Sigmoid colon (tissue), 7 donors: Measurements from ENCODE around the gene DMBT1. TPM values are rescaled to one million over a fixed set of nuclear protein-coding genes. Genes with fewer than 3 reads are reported as not detected.
A peak's percentile ranks its signal among the peaks of the same experiment; 100 is the strongest.

Source experiments
- DNase-seq: peaks from one replicate; pipeline ENCODE4 v3.0.0-alpha.2; 2019
- H3K27ac ChIP-seq, 4 donors: fragments of 200-600 bp; sonication (generic); one replicate each; pipeline ENCODE4 v1.5.1; 2016 to 2019; ENCODE audit warnings: mild to moderate bottlenecking in 1 of 4
- H3K27me3 ChIP-seq, 3 donors: fragments of 200-600 bp; sonication (generic); one replicate each; pipeline ENCODE4 v1.5.1; 2019; ENCODE audit warnings: mild to moderate bottlenecking in 1 of 3
- H3K36me3 ChIP-seq, 4 donors: fragments of 200-600 bp; sonication (generic); one replicate each; pipeline ENCODE4 v1.5.1; 2016 to 2019
- H3K4me1 ChIP-seq, 4 donors: fragments of 200-600 bp; sonication (generic); one replicate each; pipeline ENCODE4 v1.5.1; 2017 to 2019
- H3K4me3 ChIP-seq, 4 donors: fragments of 200-600 bp; sonication (generic); one replicate each; pipeline ENCODE4 v1.5.1; 2017 to 2019; ENCODE audit warnings: mild to moderate bottlenecking in 2 of 4, moderate library complexity in 1 of 4
- H3K9me3 ChIP-seq, 4 donors: fragments of 200-600 bp in 3 of 4; sonication (generic) in 3 of 4; one replicate each; pipeline versions ENCODE4 v1.5.1 to v1.6.1; 2013 to 2019
- EP300 ChIP-seq, 4 donors: sonication (generic); formaldehyde crosslinking; IDR thresholded peaks; one replicate each; pipeline ENCODE4 v1.6.1; 2017; ENCODE audit warnings: antibody characterized with exemption in 4 of 4
- POLR2A ChIP-seq, 2 donors: fragments of 450-650 bp; IDR thresholded peaks; one replicate each; pipeline ENCODE4 v1.6.1; 2016; ENCODE audit warnings: antibody characterized with exemption in 2 of 2, mild to moderate bottlenecking in 2 of 2, moderate library complexity in 2 of 2
- POLR2AphosphoS5 ChIP-seq, 4 donors: sonication (generic); formaldehyde crosslinking; IDR thresholded peaks; one replicate each; pipeline ENCODE4 v1.6.1; 2017; ENCODE audit warnings: antibody characterized with exemption in 4 of 4
- WGBS, 2 donors: extraction: QIAGEN DNeasy Blood & Tissue Kit; methylation state at CpG; one replicate each; pipeline ENCODE4 v1.1.7; 2013; 5-methylcytosine and 5-hydroxymethylcytosine counted together
- intact Hi-C: fragments of 100-400 bp; cut with DNase I; formaldehyde crosslinking; loops from one replicate; pipeline ENCODE4 v1.15.1; 2023
- polyA plus RNA-seq, 3 donors: library from polyadenylated mRNA; stranded (reverse); fragments of 200-250 nt; gene quantifications; one replicate each; pipeline ENCODE4 v1.2.3, GENCODE V29; 2013
- total RNA-seq, 4 donors: library from RNA; depleted of rRNA; stranded (reverse); fragments of >200 nt; gene quantifications; one replicate each; pipeline ENCODE4 v1.1.0, GENCODE V29; 2016
- TF ChIP-seq, protein P1 (sequence below), 4 experiments: fragments of 450-650 bp in 3 of 4; fragments of 200-600 bp in 1 of 4; IDR thresholded peaks; one replicate each; pipeline ENCODE4 v1.5.1; 2016 to 2019; ENCODE audit warnings: antibody characterized with exemption in 4 of 4, mild to moderate bottlenecking in 3 of 4, moderate library complexity in 2 of 4
- donor health status: healthy with polysubstance abuse.
- donor health status: Bipolar disorder and iron deficiency.
- donor health status: healthy.

DMBT1 gene
- total and polyA plus RNA-seq, 7 donors: under 0.01 to 677 (median 1.2) TPM; not detected in 2

DNA sequence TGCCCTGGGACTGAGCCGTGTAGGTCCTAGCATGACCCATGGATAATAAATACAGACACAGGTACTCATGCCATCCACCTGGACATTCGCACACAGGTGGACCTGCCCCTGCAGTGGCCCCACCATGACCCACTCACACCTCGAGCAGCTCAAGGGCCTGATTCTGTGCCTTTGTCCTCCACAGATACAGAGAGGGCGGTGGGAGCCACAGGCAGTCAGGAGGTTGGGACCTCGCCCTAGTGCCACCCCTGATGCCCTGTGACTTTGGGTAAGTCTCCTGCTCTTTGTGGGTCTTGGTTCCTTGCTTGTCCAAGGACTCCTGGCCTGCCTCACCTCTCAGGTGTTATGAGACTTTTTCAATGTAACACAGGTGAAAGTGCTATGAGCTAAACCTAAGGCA is 96.2 kb downstream of the DMBT1 start:
- intact Hi-C loops: no loop called here
- no peak for TF ChIP-seq EP300 (IDR thresholded peaks at IDR 0.05)
- TF ChIP-seq, protein P1, sequence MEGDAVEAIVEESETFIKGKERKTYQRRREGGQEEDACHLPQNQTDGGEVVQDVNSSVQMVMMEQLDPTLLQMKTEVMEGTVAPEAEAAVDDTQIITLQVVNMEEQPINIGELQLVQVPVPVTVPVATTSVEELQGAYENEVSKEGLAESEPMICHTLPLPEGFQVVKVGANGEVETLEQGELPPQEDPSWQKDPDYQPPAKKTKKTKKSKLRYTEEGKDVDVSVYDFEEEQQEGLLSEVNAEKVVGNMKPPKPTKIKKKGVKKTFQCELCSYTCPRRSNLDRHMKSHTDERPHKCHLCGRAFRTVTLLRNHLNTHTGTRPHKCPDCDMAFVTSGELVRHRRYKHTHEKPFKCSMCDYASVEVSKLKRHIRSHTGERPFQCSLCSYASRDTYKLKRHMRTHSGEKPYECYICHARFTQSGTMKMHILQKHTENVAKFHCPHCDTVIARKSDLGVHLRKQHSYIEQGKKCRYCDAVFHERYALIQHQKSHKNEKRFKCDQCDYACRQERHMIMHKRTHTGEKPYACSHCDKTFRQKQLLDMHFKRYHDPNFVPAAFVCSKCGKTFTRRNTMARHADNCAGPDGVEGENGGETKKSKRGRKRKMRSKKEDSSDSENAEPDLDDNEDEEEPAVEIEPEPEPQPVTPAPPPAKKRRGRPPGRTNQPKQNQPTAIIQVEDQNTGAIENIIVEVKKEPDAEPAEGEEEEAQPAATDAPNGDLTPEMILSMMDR (IDR thresholded peaks at IDR 0.05): no peak
- TF ChIP-seq POLR2AphosphoS5 (IDR thresholded peaks at IDR 0.05): no peak
- TF ChIP-seq POLR2A (IDR thresholded peaks at IDR 0.05): no peak
- peak; percentile 39 for DNase-seq

DNA sequence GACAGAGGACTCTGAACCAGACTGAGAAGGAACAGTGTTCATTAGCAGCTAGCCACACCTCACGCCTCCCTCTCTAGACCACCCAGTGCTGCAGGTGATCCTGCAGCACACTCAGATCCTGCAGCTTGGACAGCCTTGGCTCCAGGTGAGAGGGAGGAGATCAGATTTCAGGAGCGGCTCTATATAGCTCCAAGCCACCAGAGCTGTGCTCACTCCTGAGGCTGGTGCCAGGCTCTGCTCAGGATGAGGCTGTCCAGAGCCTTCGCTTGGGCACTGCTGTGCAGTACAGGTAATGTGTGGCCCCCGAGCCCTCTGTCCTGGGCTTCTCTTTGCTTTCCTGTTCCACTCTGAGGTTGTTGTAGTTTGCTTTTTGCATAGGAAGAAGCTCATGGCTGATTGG is 96.7 kb downstream of the DMBT1 start:
- WGBS, 2 donors: 67 to 68% methylated on average over 4 of the region's 4 CpGs
- TF ChIP-seq POLR2AphosphoS5 (IDR thresholded peaks at IDR 0.05) (peak in 1 of 4 donors; percentile 32), EP300 (IDR thresholded peaks at IDR 0.05) (no peak)
- DNase-seq: peak; percentile 42

More for the DNA sequence above, 96.2 kb downstream of the DMBT1 start:
- peak overlapping the region in 3 of 4 donors; percentile 42 to 71 (median 55) for H3K27ac ChIP-seq
- peaks cover 0 to 27% (median 10%) of the 10 kb centered on the region in 4 donors for H3K4me1 ChIP-seq
- 79 to 85% methylated on average over 5 of the region's 5 CpGs for WGBS, 2 donors
- no peaks in the 10 kb centered on the region for H3K27me3 ChIP-seq
- H3K36me3 ChIP-seq: no peaks in the 10 kb centered on the region
- H3K4me3 ChIP-seq: no peak overlapping the region
- H3K9me3 ChIP-seq: no peaks in the 10 kb centered on the region

DNA sequence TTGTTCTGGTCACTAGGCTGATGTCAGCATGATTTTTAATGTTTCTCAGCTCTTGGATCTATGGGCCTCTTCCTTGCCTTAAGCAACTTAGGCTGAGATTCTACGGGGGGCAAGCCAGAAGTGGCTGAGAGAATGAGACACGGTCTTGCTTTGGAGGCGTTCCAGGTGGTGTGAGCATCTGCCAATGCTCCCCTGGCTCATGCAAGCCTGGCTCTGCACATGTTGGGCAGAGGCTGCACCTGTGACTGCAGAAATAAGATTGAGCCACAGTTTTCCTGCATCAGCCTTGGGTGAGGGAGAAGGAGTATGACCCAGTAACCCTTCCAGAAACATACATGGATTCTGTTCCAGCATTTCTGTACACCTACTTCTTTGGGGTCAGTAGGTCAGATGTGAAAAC is 97.2 kb downstream of the DMBT1 start:
- TF ChIP-seq POLR2AphosphoS5 (IDR thresholded peaks at IDR 0.05) (no peak), EP300 (IDR thresholded peaks at IDR 0.05) (no peak), POLR2A (IDR thresholded peaks at IDR 0.05) (no peak)
- TF ChIP-seq, protein P1 (IDR thresholded peaks at IDR 0.05): no peak
- WGBS, 2 donors: 55 to 72% methylated on average over 3 of the region's 3 CpGs
- DNase-seq: peak; percentile 17
- peak overlapping the region in 1 of 4 donors; percentile 71 for H3K27ac ChIP-seq
- no peaks in the 10 kb centered on the region for H3K9me3 ChIP-seq
- intact Hi-C loops: no loop called here
- H3K4me3 ChIP-seq: no peak overlapping the region
- no peaks in the 10 kb centered on the region for H3K27me3 ChIP-seq
- peaks cover 0 to 27% (median 10%) of the 10 kb centered on the region in 4 donors for H3K4me1 ChIP-seq
- H3K36me3 ChIP-seq: no peaks in the 10 kb centered on the region

More for the DNA sequence above, 96.7 kb downstream of the DMBT1 start:
- no peaks in the 10 kb centered on the region for H3K9me3 ChIP-seq
- no peaks in the 10 kb centered on the region for H3K36me3 ChIP-seq
- no peaks in the 10 kb centered on the region for H3K27me3 ChIP-seq
- H3K4me1 ChIP-seq: peaks cover 0 to 27% (median 10%) of the 10 kb centered on the region in 4 donors
- H3K27ac ChIP-seq: peak overlapping the region in 2 of 4 donors; percentile 55 to 71
- intact Hi-C loops: no loop called here
- no peak overlapping the region for H3K4me3 ChIP-seq

DNA sequence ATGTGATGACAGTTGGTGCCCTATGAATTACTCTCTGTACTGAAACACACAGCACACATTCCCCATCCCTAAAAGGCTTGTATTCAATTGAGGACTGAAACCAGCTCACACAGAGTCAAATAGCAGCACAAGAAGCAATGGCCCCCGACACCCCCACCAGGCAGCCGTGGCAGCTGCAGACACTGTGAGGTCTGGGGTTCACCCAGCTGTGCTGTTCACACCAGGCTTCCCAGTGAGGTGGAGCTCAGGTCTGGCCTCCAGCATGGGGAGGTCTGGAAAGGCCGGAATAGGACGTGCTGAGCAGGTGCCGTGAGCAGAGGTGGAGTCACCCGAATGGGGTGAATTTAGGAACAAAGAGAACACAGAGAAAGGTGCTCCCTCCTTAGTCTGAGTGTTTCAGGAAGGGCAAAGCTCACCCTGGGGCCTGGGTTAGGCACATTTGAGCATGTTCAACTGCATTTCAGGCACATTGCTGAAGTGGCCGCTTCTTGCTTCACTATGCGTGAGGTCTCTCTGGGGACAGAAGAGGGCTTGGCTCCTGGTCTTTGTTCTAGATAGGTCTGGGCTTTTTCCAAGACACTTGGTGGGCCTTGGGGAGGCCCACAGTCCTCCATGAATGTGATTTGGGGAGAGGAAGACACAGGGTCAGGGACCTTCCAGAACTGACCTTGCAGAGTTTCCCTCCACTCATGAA is 97.9 kb downstream of the DMBT1 start:
- Histone ChIP-seq H3K4me3 (no peak overlapping the region), H3K27me3 (no peaks in the 10 kb centered on the region), H3K27ac (no peak overlapping the region), H3K36me3 (no peaks in the 10 kb centered on the region), H3K9me3 (no peaks in the 10 kb centered on the region), H3K4me1 (peaks cover 0 to 27% (median 10%) of the 10 kb centered on the region in 4 donors)
- WGBS, 2 donors: 80 to 85% methylated on average over 8 of the region's 8 CpGs
- intact Hi-C loops: no loop called here
- peak; percentile 53 for DNase-seq
- TF ChIP-seq EP300 (IDR thresholded peaks at IDR 0.05): no peak
- TF ChIP-seq, protein P1 (IDR thresholded peaks at IDR 0.05): no peak
- TF ChIP-seq POLR2AphosphoS5 (IDR thresholded peaks at IDR 0.05): no peak
- TF ChIP-seq POLR2A (IDR thresholded peaks at IDR 0.05): no peak

DNA sequence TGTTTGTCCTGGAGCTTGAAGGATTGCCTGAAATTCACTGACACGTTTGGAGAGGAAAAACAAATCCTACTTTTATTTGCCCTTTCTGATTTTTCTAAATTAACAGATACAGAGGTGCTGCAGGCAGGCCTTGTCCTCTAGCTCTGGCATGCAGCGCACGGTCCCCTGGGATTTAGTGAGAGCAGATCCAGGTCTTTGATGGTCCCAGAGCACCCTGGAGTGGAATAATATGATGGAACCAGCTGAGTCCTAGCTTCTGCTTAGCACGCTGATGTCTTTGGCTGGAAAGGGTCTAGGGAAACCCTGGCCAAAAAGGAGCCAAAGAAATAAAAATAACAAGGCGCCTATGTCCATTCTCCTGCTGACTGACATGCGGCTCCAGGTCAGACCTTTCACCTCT is 98.6 kb downstream of the DMBT1 start:
- Histone ChIP-seq H3K27me3 (no peaks in the 10 kb centered on the region), H3K36me3 (no peaks in the 10 kb centered on the region), H3K9me3 (no peaks in the 10 kb centered on the region), H3K4me3 (no peak overlapping the region), H3K4me1 (peaks cover 0 to 27% (median 10%) of the 10 kb centered on the region in 4 donors), H3K27ac (no peak overlapping the region)
- DNase-seq: peak; percentile 18
- WGBS, 2 donors: 63 to 78% methylated on average over 6 of the region's 6 CpGs
- intact Hi-C loops: no loop called here
- TF ChIP-seq POLR2AphosphoS5 (IDR thresholded peaks at IDR 0.05) (no peak), EP300 (IDR thresholded peaks at IDR 0.05) (no peak), POLR2A (IDR thresholded peaks at IDR 0.05) (no peak)
- TF ChIP-seq, protein P1 (IDR thresholded peaks at IDR 0.05): no peak
